Activated B cell treated with CpG ODN at 0.5 μM for 24 hours (primary cell): ENCODE measurements around the gene RPN2. TPM values are rescaled to one million over a fixed set of nuclear protein-coding genes. Genes with fewer than 3 reads are reported as not detected.

ENCODE experiments used
- ATAC-seq: fragments of 200-7000 bp; cut with Tn5 transposase; one replicate; pipeline ENCODE4 v1.10.0; 2021; ENCODE audit warnings: low read depth, mild to moderate bottlenecking, moderate library complexity
- CTCF ChIA-PET: fragments of 350-600 bp; sonication (Branson Sonifier 250); formaldehyde crosslinking; loops from one replicate; lab custom pipeline; 2021; ENCODE audit warnings: antibody characterized with exemption; lab: Charles Lee
- POLR2A ChIA-PET: fragments of 350-600 bp; sonication (Branson Sonifier 250); formaldehyde crosslinking; loops from one replicate; lab custom pipeline; 2021; ENCODE audit warnings: antibody characterized with exemption; lab: Charles Lee
- DNase-seq: peaks from one replicate; pipeline ENCODE4 v3.0.0; 2022
- H3K27ac Mint-ChIP-seq: one replicate; pipeline ENCODE4 v1.8.0; 2020; ENCODE audit warnings: mixed read lengths
- H3K27me3 Mint-ChIP-seq: one replicate; pipeline ENCODE4 v1.8.0; 2021; ENCODE audit warnings: mixed read lengths
- H3K36me3 Mint-ChIP-seq: one replicate; pipeline ENCODE4 v1.8.0; 2021; ENCODE audit warnings: low read depth, mixed read lengths
- H3K4me1 Mint-ChIP-seq: one replicate; pipeline ENCODE4 v1.8.0; 2021; ENCODE audit warnings: mixed read lengths
- H3K4me3 Mint-ChIP-seq: one replicate; pipeline ENCODE4 v1.8.0; 2020; ENCODE audit warnings: mild to moderate bottlenecking, mixed read lengths
- H3K9me3 Mint-ChIP-seq: one replicate; pipeline ENCODE4 v1.8.0; 2020; ENCODE audit warnings: mixed read lengths
- intact Hi-C: fragments of 100-400 bp; cut with micrococcal nuclease; formaldehyde crosslinking; loops from one replicate; pipeline ENCODE4 v1.15.1; 2024
- total RNA-seq: library from RNA; stranded (reverse); gene quantifications from 2 replicates; pipeline ENCODE4 v1.2.3, GENCODE V29; 2022
- TF ChIP-seq, protein P1 (sequence below): fragments of 200-600 bp; IDR thresholded peaks from one replicate; pipeline ENCODE4 v1.8.0; 2022; ENCODE audit warnings: antibody characterized with exemption, mild to moderate bottlenecking

The RPN2 gene
- total RNA-seq, 1 donor from 2014 or later = 106 TPM

DNA sequence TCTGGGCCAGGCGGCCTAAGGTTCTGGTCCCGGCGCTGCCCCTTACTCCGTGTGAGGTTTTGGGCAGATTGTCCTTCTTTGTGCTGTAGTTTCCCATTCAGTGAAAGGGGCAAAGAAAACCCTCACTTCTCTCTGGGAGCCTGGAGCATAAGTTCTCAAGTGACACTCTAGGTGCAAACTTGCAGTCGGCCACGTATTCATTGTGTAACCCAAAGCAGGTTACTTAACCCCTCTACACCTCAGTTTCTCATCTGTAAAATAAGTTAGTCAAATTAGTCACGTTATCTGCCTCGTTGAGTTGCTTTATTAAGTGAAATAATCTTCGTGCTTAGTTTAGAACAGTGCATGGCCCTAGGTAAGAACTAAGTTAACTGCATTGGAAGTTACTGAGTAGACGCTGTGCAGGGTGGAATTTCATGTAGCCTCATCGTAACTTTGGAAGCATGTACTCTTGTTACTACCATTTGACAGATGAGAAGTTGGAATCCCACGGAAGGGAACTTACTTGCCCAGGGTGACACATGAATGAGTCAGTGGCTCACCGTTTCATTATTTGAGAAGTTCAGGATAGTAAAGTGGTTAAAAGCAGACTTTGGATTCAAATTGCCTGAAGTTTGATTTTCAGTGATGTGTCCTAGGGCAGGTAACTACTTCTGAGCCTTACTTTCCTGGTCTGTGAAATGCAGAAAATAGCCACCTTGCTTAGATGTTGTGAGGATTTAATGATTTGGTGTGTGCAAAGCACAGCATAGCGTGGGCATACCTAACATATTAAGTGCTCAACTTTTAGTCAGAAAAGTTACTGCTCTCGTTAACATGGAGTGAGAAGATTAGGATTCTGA, 774 bp downstream of the RPN2 start:
- DNase-seq (no peak), ATAC-seq (no peak)
- Mint-ChIP-seq H3K4me3 (peak overlapping the region; percentile 98), H3K36me3 (peaks cover 36% of the 10 kb centered on the region), H3K27me3 (no peaks in the 10 kb centered on the region), H3K27ac (peak overlapping the region; percentile 99), H3K9me3 (no peaks in the 10 kb centered on the region), H3K4me1 (peaks cover 48% of the 10 kb centered on the region)
- intact Hi-C loops = loop anchor here (1.0 to 2.0 kb wide), 6 partner anchors 15 to 1407 kb away; partner anchors contain the start of genes MANBAL and PHF20
- TF ChIP-seq, protein P1, sequence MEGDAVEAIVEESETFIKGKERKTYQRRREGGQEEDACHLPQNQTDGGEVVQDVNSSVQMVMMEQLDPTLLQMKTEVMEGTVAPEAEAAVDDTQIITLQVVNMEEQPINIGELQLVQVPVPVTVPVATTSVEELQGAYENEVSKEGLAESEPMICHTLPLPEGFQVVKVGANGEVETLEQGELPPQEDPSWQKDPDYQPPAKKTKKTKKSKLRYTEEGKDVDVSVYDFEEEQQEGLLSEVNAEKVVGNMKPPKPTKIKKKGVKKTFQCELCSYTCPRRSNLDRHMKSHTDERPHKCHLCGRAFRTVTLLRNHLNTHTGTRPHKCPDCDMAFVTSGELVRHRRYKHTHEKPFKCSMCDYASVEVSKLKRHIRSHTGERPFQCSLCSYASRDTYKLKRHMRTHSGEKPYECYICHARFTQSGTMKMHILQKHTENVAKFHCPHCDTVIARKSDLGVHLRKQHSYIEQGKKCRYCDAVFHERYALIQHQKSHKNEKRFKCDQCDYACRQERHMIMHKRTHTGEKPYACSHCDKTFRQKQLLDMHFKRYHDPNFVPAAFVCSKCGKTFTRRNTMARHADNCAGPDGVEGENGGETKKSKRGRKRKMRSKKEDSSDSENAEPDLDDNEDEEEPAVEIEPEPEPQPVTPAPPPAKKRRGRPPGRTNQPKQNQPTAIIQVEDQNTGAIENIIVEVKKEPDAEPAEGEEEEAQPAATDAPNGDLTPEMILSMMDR = no peak
- ChIA-PET POLR2A (interaction anchor here (0.6 to 2.6 kb wide), 18 partner anchors 11 to 1626 kb away, joined by 3 to 31 read pairs (median 8); partner anchors contain the start of genes AAR2, BLCAP, MANBAL and PPP1R16B), CTCF (interaction anchor here (0.9 to 4.0 kb wide), 2 partner anchors 11 to 18 kb away, joined by 3 to 48 read pairs; no protein-coding TSS in a partner anchor)

DNA sequence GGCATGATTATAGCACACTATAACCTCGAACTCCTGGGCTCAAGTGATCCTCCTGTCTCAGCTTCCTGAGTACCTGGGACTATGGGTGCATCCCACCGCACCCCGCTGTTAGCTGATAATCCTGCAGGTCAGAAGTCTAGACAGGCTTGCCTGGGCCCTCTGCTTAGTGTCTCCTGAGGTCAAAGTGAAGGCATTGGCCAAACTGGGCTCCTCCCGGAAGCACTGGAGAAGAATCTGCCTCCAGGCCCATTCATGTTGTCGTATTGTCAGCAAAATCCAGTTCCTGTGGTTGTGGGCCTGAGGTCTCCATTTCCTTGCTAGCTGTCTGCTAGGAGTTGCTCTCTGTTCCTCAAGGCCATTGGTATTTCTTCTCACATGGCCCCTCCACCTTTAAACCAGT, 6.6 kb downstream of the RPN2 start:
- CTCF ChIA-PET = no interaction called here
- no peak for ATAC-seq

DNA sequence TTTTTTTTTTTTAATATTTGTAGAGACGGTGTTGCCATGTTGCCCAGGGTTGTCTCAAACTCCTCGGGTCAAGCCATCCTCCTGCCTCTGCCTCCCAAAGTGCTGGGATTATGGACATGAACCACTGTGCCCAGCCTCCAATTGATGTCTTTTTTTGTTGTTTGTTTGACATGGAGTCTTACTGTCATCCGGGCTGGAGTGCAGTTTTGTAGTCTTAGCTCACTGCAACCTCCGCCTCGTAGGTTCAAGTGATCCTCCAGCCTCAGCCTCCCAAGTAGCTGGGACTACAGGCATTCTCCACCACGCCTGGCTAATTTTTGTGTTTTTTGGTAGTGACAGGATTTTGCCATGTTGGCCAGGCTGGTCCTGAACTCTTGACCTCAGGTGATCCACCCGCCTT, 9.7 kb downstream of the RPN2 start:
- Mint-ChIP-seq H3K36me3 (peaks cover 75% of the 10 kb centered on the region), H3K27ac (no peak overlapping the region), H3K27me3 (no peaks in the 10 kb centered on the region), H3K9me3 (no peaks in the 10 kb centered on the region), H3K4me1 (peaks cover 45% of the 10 kb centered on the region), H3K4me3 (no peak overlapping the region)
- POLR2A ChIA-PET = interaction anchor here (0.7 to 5.1 kb wide), 2 partner anchors 10 to 511 kb away, joined by 3 to 29 read pairs; partner anchors contain the start of genes MROH8 and RPN2
- no peak for ATAC-seq
- intact Hi-C loops = no loop called here
- no peak for DNase-seq
- TF ChIP-seq, protein P1 = no peak
- CTCF ChIA-PET = interaction anchor here (1.5 to 5.9 kb wide), 5 partner anchors 11 to 345 kb away, joined by 4 to 48 read pairs (median 11); partner anchors contain the start of genes MROH8 and RPN2

More for the DNA sequence above, 6.6 kb downstream of the RPN2 start:
- intact Hi-C loops = no loop called here
- DNase-seq = no peak
- Mint-ChIP-seq H3K36me3 (peaks cover 70% of the 10 kb centered on the region), H3K9me3 (no peaks in the 10 kb centered on the region), H3K27me3 (no peaks in the 10 kb centered on the region), H3K4me1 (peaks cover 53% of the 10 kb centered on the region), H3K27ac (peak overlapping the region; percentile 7), H3K4me3 (no peak overlapping the region)
- TF ChIP-seq, protein P1 = no peak
- POLR2A ChIA-PET = no interaction called here

DNA sequence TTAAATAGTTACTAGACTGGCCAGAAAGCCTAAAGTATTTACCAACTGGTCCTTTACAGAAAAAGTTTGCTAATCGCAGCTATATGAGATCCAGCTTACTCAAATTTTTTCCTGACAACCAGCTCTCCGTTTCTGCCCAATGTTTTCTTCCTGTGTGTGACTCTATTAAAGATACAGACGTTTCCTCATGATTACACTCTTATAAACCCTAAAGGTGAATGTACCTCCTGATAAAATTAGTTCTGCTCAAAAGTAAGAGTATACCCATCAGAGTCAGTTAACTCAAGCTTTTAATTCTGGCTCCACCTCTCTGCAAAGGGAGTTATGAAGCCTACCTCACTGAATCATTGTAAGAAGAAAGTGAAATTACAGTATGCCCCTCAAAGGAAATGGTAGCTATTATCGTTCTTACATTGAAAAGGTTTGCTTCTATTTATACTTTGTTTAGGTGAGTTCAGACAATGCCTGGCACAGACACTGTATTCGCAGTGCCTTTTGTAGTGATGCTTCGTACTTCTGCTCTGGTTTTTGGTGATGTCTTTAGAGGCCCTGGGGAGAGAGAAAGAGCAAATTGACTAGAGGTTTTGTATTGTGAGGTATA, 10.4 kb downstream of the RPN2 start:
- DNase-seq = no peak
- H3K27ac Mint-ChIP-seq = peak overlapping the region; percentile 33
- peaks cover 74% of the 10 kb centered on the region for H3K36me3 Mint-ChIP-seq
- peak overlapping the region; percentile 13 for H3K4me3 Mint-ChIP-seq
- peak; percentile 15 for ATAC-seq
- intact Hi-C loops = loop anchor here (5.0 kb wide), 1 partner anchor 803 kb away; no protein-coding TSS in a partner anchor
- CTCF ChIA-PET = interaction anchor here (0.7 to 5.9 kb wide), 8 partner anchors 10 to 345 kb away, joined by 4 to 48 read pairs (median 4); partner anchors contain the start of genes MROH8 and RPN2
- H3K9me3 Mint-ChIP-seq = no peaks in the 10 kb centered on the region
- no peaks in the 10 kb centered on the region for H3K27me3 Mint-ChIP-seq
- POLR2A ChIA-PET = interaction anchor here (0.7 to 5.1 kb wide), 2 partner anchors 11 to 58 kb away, joined by 3 to 29 read pairs; partner anchors contain the start of genes MROH8 and RPN2
- TF ChIP-seq, protein P1 = no peak
- peaks cover 45% of the 10 kb centered on the region for H3K4me1 Mint-ChIP-seq
